Peyer's patch (tissue), 4 donors: ENCODE measurements around the gene CTBP2. TPM values are rescaled to one million over a fixed set of nuclear protein-coding genes. Genes with fewer than 3 reads are reported as not detected.

ENCODE experiments used
- DNase-seq, 3 donors: peaks; one replicate each; pipeline ENCODE4 v3.0.0-alpha.2; 2017 to 2019
- H3K27ac ChIP-seq, 4 donors: fragments of 200-600 bp; sonication (generic); one replicate each; pipeline ENCODE4 v1.5.1; 2016 to 2019
- H3K27me3 ChIP-seq, 2 donors: fragments of 200-600 bp; sonication (generic); one replicate each; pipeline ENCODE4 v1.5.1; 2019
- H3K36me3 ChIP-seq, 3 donors: fragments of 200-600 bp; sonication (generic); one replicate each; pipeline ENCODE4 v1.5.1; 2016 to 2019
- H3K4me1 ChIP-seq, 4 donors: fragments of 200-600 bp; sonication (generic); one replicate each; pipeline ENCODE4 v1.5.1; 2016 to 2019
- H3K4me3 ChIP-seq, 4 donors: fragments of 200-600 bp; sonication (generic); 1 replicate in 3 of 4; 2 replicates in 1 of 4; pipeline ENCODE4 v1.5.1; 2016 to 2019; ENCODE audit warnings: mild to moderate bottlenecking in 1 of 4
- H3K9me3 ChIP-seq, 4 donors: fragments of 200-600 bp; sonication (generic); one replicate each; pipeline ENCODE4 v1.5.1; 2016 to 2019; ENCODE audit warnings: mild to moderate bottlenecking in 1 of 4
- CTCF ChIP-seq, 6 experiments: fragments of 450-650 bp in 4 of 6; fragments of 200-600 bp in 2 of 6; sonication (generic) in 1 of 6; IDR thresholded peaks; one replicate each; pipeline ENCODE4 v1.5.1; 2017 to 2019; ENCODE audit warnings: antibody characterized with exemption in 6 of 6, mild to moderate bottlenecking in 3 of 6, moderate library complexity in 1 of 6
- POLR2A ChIP-seq, 2 donors: fragments of 450-650 bp; IDR thresholded peaks; one replicate each; pipeline ENCODE4 v1.5.1; 2017; ENCODE audit warnings: antibody characterized with exemption in 2 of 2, mild to moderate bottlenecking in 2 of 2, moderate library complexity in 2 of 2
- total RNA-seq, 4 donors: library from RNA; depleted of rRNA; stranded (reverse); fragments of >200 nt; gene quantifications; one replicate each; pipeline ENCODE4 v1.1.0, GENCODE V29; 2016

CTBP2 gene
- total RNA-seq, 4 donors from 2014 or later, result 53.6 to 83.8 (median 64.7) TPM

DNA sequence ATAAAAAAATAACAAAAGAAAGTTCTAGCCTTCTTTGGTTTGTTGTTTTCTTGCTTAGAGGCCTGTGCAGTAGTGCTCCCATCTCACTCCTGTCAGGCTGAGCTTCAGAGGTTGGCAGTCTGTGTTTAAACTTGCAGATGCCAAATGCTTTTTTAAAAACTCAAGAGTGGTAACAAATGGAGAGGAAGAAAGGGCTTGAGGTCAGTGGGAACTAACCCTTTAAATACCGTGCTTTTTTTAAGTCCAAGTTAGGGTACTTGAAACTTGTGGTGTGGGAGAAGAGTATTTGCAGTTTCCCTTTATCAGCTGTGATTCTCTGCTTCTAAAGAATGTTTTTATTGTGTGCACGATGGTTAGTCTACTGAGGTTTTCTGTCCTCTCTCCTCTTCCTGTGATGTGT is 189.1 kb downstream of the CTBP2 start:
- peaks cover 0 to 36% (median 0%) of the 10 kb centered on the region in 3 donors for H3K36me3 ChIP-seq
- no peak overlapping the region for H3K4me3 ChIP-seq
- H3K4me1 ChIP-seq, result no peaks in the 10 kb centered on the region
- no peaks in the 10 kb centered on the region for H3K9me3 ChIP-seq
- TF ChIP-seq CTCF (IDR thresholded peaks at IDR 0.05), result no peak
- no peaks in the 10 kb centered on the region for H3K27me3 ChIP-seq
- no peak for DNase-seq
- no peak overlapping the region for H3K27ac ChIP-seq

- Histone ChIP-seq H3K4me1 (no peaks in the 10 kb centered on the region), H3K27ac (no peak overlapping the region)
Measured at GRCh38 chr10:124967255-124967654, 193.1 kb downstream of the CTBP2 start.

DNA sequence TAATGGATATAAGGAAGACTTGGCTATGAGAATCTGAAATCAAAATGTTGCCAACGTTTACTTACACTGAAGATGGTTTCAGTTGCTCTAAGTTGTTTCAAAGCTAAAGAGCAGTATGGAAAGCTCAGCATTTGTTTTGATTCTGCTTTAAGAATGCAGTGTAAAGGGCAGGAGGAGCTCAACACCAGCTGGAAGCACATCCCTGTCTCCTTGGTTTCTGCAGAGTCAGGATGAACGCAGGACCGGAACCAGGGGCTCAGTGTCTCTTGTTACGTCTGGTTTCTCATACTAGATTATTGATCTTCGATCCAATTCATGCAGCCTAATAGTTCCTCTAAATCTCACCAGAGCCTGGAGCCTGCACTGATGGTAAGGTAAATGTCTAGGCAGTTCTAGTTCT is 194.4 kb downstream of the CTBP2 start:
- Histone ChIP-seq H3K36me3 (peaks cover 0 to 20% (median 0%) of the 10 kb centered on the region in 3 donors), H3K27ac (no peak overlapping the region), H3K4me3 (no peak overlapping the region), H3K4me1 (no peaks in the 10 kb centered on the region), H3K27me3 (no peaks in the 10 kb centered on the region), H3K9me3 (no peaks in the 10 kb centered on the region)
- TF ChIP-seq POLR2A (IDR thresholded peaks at IDR 0.05) (no peak), CTCF (IDR thresholded peaks at IDR 0.05) (no peak)
- no peak for DNase-seq

More at GRCh38 chr10:124967255-124967654, 193.1 kb downstream of the CTBP2 start:
- Histone ChIP-seq H3K9me3 (no peaks in the 10 kb centered on the region), H3K36me3 (peaks cover 0 to 20% (median 0%) of the 10 kb centered on the region in 3 donors), H3K4me3 (no peak overlapping the region), H3K27me3 (no peaks in the 10 kb centered on the region)
- TF ChIP-seq POLR2A (IDR thresholded peaks at IDR 0.05) (no peak), CTCF (IDR thresholded peaks at IDR 0.05) (no peak)
- DNase-seq, result no peak

DNA sequence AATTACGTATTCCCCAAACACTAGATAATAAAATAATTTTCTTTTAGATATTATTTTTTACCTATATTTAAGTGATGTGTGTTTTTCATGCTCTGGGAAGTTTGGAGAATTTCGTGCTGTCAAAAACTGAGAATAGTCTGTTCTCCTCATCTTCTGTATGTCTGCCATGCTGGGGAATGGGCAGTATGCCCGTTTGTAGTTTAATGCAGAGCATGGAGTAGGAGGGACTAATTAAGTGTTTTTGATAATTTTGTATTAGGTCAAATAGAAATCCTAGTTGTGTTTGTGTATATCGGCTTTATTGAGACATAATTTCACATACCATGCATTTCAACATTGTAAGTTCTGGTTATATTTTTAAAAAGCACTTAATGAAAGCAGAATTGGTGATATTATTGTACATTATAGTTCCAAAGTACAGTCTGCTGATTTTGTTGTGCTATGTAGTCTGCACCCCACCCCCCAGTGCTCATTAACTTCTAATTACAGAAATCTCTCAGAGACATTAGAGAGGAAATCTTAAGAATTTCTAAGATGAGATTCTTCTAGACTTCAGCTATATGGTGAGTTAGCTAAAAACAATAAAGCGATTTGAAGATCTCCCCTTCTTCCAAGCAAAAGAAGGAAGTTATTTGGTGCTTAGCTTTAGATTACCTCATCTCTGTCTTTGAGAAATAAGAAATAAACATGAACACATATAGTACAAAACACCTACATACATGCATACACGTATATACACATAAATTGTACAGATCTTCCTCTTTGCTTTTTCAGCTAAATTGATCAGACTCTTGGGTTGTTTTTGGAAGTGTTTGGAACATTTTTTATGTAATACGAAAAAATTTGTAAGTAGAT is 196.3 kb downstream of the CTBP2 start:
- peaks cover 0 to 16% (median 0%) of the 10 kb centered on the region in 3 donors for H3K36me3 ChIP-seq
- DNase-seq, result no peak
- no peak overlapping the region for H3K27ac ChIP-seq
- H3K4me1 ChIP-seq, result no peaks in the 10 kb centered on the region
- H3K4me3 ChIP-seq, result no peak overlapping the region
- no peaks in the 10 kb centered on the region for H3K27me3 ChIP-seq
- TF ChIP-seq POLR2A (IDR thresholded peaks at IDR 0.05) (no peak), CTCF (IDR thresholded peaks at IDR 0.05) (no peak)
- no peaks in the 10 kb centered on the region for H3K9me3 ChIP-seq

- DNase-seq, result no peak
- Histone ChIP-seq H3K4me1 (no peaks in the 10 kb centered on the region), H3K4me3 (no peak overlapping the region), H3K36me3 (peaks cover 0 to 9% (median 3%) of the 10 kb centered on the region in 3 donors), H3K27ac (no peak overlapping the region), H3K9me3 (no peaks in the 10 kb centered on the region), H3K27me3 (no peaks in the 10 kb centered on the region)
- TF ChIP-seq CTCF (IDR thresholded peaks at IDR 0.05) (no peak), POLR2A (IDR thresholded peaks at IDR 0.05) (no peak)
Measured at GRCh38 chr10:124962421-124962820, 197.9 kb downstream of the CTBP2 start.
